Esophagus muscularis mucosa (tissue), 4 donors: ENCODE results near the gene ABHD6. TPM values are rescaled to one million over a fixed set of nuclear protein-coding genes. Genes with fewer than 3 reads are reported as not detected.

Source experiments
- DNase-seq: peaks from one replicate; pipeline ENCODE4 v3.0.0-alpha.2; 2017; ENCODE audit errors: extremely low spot score
- H3K27ac ChIP-seq, 4 donors: fragments of 200-600 bp; sonication (generic); replicated peaks in 1 of 4; 1 replicate in 3 of 4; 2 replicates in 1 of 4; pipeline ENCODE4 v1.5.1; 2016 to 2019; ENCODE audit warnings: mild to moderate bottlenecking in 1 of 4
- H3K27me3 ChIP-seq, 4 donors: fragments of 200-600 bp; sonication (generic); one replicate each; pipeline versions ENCODE4 v1.5.1 to v1.6.0; 2016 to 2019
- H3K36me3 ChIP-seq, 4 donors: fragments of 200-600 bp; sonication (generic); one replicate each; pipeline ENCODE4 v1.5.1; 2016 to 2019
- H3K4me1 ChIP-seq, 4 donors: fragments of 200-600 bp; sonication (generic); one replicate each; pipeline ENCODE4 v1.5.1; 2016 to 2019
- H3K4me3 ChIP-seq, 4 donors: fragments of 200-600 bp; sonication (generic); 1 replicate in 2 of 4; 2 replicates in 2 of 4; pipeline ENCODE4 v1.5.1; 2016 to 2019; ENCODE audit warnings: mild to moderate bottlenecking in 4 of 4, moderate library complexity in 1 of 4
- H3K9me3 ChIP-seq, 4 donors: fragments of 200-600 bp; sonication (generic); 1 replicate in 3 of 4; 2 replicates in 1 of 4; pipeline ENCODE4 v1.5.1; 2016 to 2019
- EP300 ChIP-seq: sonication (generic); formaldehyde crosslinking; IDR thresholded peaks from one replicate; pipeline ENCODE4 v1.6.1; 2017; ENCODE audit warnings: antibody characterized with exemption
- POLR2A ChIP-seq: fragments of 450-650 bp; IDR thresholded peaks from one replicate; pipeline ENCODE4 v1.6.1; 2017; ENCODE audit warnings: antibody characterized with exemption, moderate library complexity, mild to moderate bottlenecking, low read depth
- POLR2AphosphoS5 ChIP-seq, 2 donors: sonication (generic); formaldehyde crosslinking; IDR thresholded peaks; one replicate each; pipeline ENCODE4 v1.6.1; 2017; ENCODE audit warnings: antibody characterized with exemption in 2 of 2
- WGBS: methylation state at CpG from one replicate; pipeline ENCODE4 v1.1.5; 2018; 5-methylcytosine and 5-hydroxymethylcytosine counted together
- intact Hi-C: fragments of 100-400 bp; cut with DNase I; formaldehyde crosslinking; loops from one replicate; pipeline ENCODE4 v1.15.1; 2023
- total RNA-seq, 4 donors: library from RNA; depleted of rRNA; stranded (reverse); fragments of >200 nt; gene quantifications; one replicate each; pipeline versions ENCODE4 v1.1.0 to v1.2.1, GENCODE V29; 2016
- TF ChIP-seq, protein P1 (sequence below), 3 experiments: fragments of 200-600 bp in 2 of 3; fragments of 450-650 bp in 1 of 3; sonication (generic) in 2 of 3; IDR thresholded peaks; one replicate each; pipeline ENCODE4 v1.5.1; 2017 to 2019; ENCODE audit warnings: antibody characterized with exemption in 3 of 3, mild to moderate bottlenecking in 2 of 3, moderate library complexity in 1 of 3

ABHD6 gene
- total RNA-seq, 4 donors from 2014 or later = 13.1 to 20.3 (median 17.9) TPM

DNA sequence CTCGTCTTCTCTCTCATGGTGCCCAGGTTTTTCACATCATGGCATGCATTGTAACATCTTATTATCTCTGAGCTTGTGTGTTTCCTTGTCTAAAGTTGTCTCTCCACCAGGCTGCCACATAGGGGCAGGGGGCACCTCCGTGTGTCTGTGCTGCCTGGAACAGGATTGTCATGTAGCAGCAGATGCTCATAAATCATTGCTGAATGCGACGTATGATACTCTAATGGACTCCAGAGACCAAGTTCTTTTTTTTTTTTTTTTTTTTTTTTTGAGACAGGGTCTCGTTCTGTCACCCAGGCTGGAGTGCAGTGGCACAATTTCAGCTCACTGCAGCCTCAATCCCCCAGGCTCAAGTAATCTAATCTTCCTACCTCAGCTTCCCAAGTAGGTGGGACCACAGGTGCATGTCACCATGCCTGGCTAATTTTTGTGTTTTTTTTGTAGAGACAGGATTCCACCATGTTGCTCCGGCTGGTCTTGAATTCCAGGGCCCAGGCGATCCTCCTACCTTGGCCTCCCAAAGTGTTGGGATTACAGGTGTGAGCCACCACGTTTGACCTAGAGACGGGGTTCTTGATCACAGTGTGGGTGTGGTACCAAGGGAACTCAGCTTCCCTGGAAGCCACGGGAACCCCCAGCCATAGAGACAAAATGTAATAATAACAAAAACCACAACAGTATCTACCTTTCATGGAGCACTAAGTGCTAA, 22.1 kb upstream of the ABHD6 start:
- peaks cover 12 to 21% (median 14%) of the 10 kb centered on the region in 4 donors for H3K4me1 ChIP-seq
- H3K27ac ChIP-seq = no peak overlapping the region
- no peaks in the 10 kb centered on the region for H3K27me3 ChIP-seq
- intact Hi-C loops = loop anchor here (5.0 kb wide), 1 partner anchor 38 kb away; no protein-coding TSS in a partner anchor
- WGBS = 83% methylated on average over 9 of the region's 10 CpGs
- no peak for DNase-seq
- no peaks in the 10 kb centered on the region for H3K36me3 ChIP-seq
- H3K9me3 ChIP-seq = no peaks in the 10 kb centered on the region
- no peak overlapping the region for H3K4me3 ChIP-seq
- TF ChIP-seq, protein P1, sequence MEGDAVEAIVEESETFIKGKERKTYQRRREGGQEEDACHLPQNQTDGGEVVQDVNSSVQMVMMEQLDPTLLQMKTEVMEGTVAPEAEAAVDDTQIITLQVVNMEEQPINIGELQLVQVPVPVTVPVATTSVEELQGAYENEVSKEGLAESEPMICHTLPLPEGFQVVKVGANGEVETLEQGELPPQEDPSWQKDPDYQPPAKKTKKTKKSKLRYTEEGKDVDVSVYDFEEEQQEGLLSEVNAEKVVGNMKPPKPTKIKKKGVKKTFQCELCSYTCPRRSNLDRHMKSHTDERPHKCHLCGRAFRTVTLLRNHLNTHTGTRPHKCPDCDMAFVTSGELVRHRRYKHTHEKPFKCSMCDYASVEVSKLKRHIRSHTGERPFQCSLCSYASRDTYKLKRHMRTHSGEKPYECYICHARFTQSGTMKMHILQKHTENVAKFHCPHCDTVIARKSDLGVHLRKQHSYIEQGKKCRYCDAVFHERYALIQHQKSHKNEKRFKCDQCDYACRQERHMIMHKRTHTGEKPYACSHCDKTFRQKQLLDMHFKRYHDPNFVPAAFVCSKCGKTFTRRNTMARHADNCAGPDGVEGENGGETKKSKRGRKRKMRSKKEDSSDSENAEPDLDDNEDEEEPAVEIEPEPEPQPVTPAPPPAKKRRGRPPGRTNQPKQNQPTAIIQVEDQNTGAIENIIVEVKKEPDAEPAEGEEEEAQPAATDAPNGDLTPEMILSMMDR (IDR thresholded peaks at IDR 0.05) = no peak
- TF ChIP-seq POLR2AphosphoS5 (IDR thresholded peaks at IDR 0.05) = no peak
- no peak for TF ChIP-seq POLR2A
- TF ChIP-seq EP300 = no peak

DNA sequence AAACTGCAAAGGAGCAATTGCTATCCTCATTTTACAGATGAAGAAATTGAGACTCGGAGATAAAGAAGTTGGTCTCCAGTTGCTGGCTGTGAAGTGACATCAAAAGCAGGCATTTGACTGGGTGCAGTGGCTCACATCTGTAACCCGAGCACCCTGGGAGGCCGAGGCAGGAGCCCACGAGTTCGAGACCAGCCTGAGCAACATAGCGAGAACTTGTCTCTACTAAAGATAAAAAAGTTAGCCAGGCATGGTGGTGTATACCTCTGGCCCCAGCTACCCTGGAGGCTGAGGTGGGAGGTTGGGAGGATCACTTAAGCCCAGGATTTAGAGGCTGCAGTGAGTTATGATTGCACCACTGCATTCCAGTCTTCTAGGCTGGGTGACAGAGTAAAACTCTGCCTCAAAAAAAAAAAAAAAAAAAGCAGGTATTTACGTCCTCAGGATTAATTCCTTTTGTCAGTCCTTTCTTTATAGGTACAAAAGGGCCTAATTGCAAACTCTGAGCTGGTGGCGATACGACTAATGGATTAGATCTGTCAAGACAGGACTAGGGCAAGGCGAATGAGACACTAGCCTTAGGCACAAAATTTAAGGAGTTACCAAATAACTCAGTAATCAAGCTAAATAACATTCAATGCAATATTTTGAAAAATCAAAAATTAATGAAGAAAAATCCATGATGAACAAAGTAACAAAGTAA, 20.9 kb upstream of the ABHD6 start:
- no peaks in the 10 kb centered on the region for H3K27me3 ChIP-seq
- H3K4me3 ChIP-seq = no peak overlapping the region
- DNase-seq = no peak
- intact Hi-C loops = loop anchor here (5.0 kb wide), 1 partner anchor 39 kb away; no protein-coding TSS in a partner anchor
- no peak overlapping the region for H3K27ac ChIP-seq
- no peaks in the 10 kb centered on the region for H3K9me3 ChIP-seq
- H3K4me1 ChIP-seq = peaks cover 12 to 21% (median 14%) of the 10 kb centered on the region in 4 donors
- 88% methylated on average over 10 of the region's 10 CpGs for WGBS
- TF ChIP-seq POLR2AphosphoS5 (IDR thresholded peaks at IDR 0.05) (no peak), POLR2A (no peak), EP300 (no peak)
- TF ChIP-seq, protein P1 (IDR thresholded peaks at IDR 0.05) = no peak
- no peaks in the 10 kb centered on the region for H3K36me3 ChIP-seq

DNA sequence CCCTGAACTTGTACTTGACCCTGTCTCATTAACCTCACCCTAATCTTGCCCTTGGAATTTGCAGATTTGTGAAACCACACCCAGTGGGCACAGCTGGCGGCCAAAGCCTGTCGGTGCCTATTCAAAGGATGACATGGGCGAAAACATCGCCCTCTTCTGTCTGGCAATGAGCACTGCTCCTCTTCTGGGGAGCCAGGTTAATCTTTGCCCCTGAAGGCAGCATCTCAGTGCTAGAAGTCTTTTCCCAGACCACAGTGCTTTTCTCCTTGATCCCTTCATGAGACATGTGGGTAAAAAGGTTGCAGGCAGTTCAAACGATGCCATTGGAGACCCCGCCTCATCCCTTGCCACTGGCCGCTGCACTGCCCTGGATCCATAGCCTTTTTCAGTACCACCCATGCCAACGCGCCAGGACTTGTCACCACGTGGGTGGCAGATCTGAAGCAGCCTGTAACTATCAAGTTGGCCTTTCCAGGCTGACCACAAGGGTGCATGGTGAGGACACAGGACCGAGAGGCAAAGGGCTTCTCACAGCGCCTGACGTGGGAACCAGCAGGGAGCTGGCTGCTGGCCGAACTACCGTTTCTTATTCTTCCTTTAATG, 20.3 kb upstream of the ABHD6 start:
- TF ChIP-seq, protein P1 (IDR thresholded peaks at IDR 0.05) = peak; percentile 69 to 82 (median 75)
- TF ChIP-seq POLR2A (no peak), POLR2AphosphoS5 (IDR thresholded peaks at IDR 0.05) (peak in 1 of 2 donors; percentile 30)
- DNase-seq = no peak
- intact Hi-C loops = loop anchor here (5.0 kb wide), 1 partner anchor 40 kb away; no protein-coding TSS in a partner anchor
- WGBS = 32% methylated on average over 15 of the region's 15 CpGs
- H3K4me3 ChIP-seq = no peak overlapping the region
- peak overlapping the region in 1 of 4 donors; percentile 40 for H3K27ac ChIP-seq
- peaks cover 12 to 21% (median 14%) of the 10 kb centered on the region in 4 donors for H3K4me1 ChIP-seq
- no peaks in the 10 kb centered on the region for H3K36me3 ChIP-seq
- no peaks in the 10 kb centered on the region for H3K9me3 ChIP-seq
- no peaks in the 10 kb centered on the region for H3K27me3 ChIP-seq

DNA sequence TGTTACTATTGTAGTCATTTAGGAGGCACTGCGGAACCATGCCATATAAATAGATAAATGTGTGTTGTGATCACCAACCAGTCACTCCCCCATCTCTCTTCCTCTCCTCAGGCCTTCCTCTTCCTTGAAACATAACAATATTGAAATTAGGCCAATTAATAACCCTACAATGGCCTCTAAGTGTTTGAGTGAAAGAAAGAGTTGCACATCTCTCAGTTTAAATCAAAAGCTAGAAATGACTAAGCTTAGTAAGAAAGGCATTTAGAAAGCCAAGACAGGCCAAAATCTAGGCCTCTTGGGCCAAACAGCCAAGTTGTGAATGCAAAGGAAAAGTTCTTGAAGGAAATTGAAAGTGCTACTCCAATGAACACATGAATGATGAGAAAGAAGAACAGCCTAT, 18.7 kb upstream of the ABHD6 start:
- H3K36me3 ChIP-seq = no peaks in the 10 kb centered on the region
- no peak for DNase-seq
- intact Hi-C loops = loop anchor here (5.0 kb wide), 1 partner anchor 42 kb away; no protein-coding TSS in a partner anchor
- H3K27me3 ChIP-seq = no peaks in the 10 kb centered on the region
- peaks cover 12 to 21% (median 14%) of the 10 kb centered on the region in 4 donors for H3K4me1 ChIP-seq
- TF ChIP-seq EP300 (no peak), POLR2A (no peak), POLR2AphosphoS5 (IDR thresholded peaks at IDR 0.05) (no peak)
- TF ChIP-seq, protein P1 (IDR thresholded peaks at IDR 0.05) = no peak
- no peak overlapping the region for H3K27ac ChIP-seq
- WGBS = 81% methylated on average over 1 of the region's 1 CpG
- no peaks in the 10 kb centered on the region for H3K9me3 ChIP-seq
- H3K4me3 ChIP-seq = no peak overlapping the region
